HG03378 (cell line): ENCODE results near the gene SH3RF1.
"Not testable (repeated sequence)": the region's sequence is repeated elsewhere in the genome, so short reads cannot be mapped to it uniquely, and the experiment has no call there.

Source experiments
- ATAC-seq: cut with Tn5 transposase; IDR thresholded peaks from one replicate; pipeline ENCODE4 v1.9.1; 2021; ENCODE audit warnings: mild to moderate bottlenecking, moderate library complexity; ENCODE audit not compliant: unreplicated experiment

The SH3RF1 gene

DNA sequence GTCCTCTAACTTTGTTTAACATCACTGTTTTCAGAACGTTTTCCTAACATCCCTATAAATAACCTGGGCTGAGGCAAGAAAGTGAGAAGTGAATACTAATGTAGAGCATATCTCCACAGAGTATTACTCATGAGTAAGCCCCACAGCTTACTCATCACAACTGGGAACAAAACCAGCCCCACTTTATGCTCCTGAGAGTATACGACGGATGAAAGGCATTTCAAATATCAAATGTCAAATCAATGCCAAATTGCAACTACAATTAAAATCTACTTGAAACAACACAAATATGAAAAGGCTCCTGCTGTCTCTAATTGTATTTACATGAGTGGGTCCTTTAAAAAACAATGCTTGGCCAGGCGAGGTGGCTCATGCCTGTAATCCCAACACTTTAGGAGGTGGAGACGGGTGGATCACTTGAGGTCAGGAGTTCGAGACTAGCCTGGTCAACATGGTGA is 41.2 kb downstream of the SH3RF1 start:
- ATAC-seq = no peak

DNA sequence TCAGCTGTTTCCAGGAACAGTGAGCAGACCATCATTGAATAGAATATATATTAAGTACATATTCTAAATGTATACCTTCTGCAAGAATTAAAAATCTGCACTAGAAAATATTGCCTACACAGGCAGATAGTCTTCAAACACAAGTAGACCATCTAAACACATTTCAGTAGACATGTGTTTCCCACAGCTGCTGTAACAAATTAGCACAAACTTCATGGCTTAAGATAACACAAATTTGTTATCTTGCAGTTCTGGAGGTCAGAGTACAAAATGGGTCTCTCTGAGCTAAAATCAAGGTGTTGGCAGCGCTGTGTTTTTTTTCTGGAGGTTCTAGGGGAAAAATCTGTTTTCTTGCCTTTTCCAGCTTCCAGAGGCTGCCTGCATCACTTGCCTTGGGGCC is 42.7 kb downstream of the SH3RF1 start:
- no peak for ATAC-seq

DNA sequence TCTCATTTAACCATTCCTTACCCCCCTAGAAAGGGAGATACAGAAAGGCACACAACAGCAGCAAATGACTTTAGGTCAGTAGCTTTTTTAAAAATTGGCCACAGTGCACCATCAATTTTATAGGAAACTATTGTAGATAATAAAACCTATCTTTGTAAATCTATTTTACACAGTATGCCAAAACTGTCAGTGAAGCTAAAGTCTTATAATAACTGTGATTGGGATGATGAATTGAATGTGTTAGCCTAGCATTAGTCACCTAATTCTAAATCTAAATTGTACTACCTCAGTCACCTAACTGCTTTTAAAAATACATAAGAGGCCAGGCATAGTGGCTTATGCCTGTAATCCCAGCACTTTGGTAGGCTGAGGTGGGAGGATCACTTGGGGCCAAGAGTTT is 44.2 kb downstream of the SH3RF1 start:
- no peak for ATAC-seq

DNA sequence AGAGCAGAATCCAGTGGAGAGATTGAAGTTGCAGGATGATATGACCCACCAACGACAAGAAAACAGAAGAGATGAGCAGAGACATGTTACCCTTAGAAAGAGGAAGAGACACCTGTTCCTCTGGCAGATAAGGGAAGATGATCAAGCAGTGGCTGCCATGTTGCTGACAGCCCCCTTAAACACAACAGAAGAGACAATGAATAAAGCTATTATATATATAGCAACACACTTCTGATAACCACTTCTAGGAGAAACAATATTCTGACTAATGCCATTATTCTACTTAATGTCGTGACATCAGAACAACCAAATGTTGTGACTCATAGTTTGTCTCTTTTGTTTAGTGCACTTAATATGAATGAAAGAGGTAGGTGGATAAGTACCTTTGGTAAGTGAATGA is 44.9 kb downstream of the SH3RF1 start:
- peak; percentile 34 for ATAC-seq

DNA sequence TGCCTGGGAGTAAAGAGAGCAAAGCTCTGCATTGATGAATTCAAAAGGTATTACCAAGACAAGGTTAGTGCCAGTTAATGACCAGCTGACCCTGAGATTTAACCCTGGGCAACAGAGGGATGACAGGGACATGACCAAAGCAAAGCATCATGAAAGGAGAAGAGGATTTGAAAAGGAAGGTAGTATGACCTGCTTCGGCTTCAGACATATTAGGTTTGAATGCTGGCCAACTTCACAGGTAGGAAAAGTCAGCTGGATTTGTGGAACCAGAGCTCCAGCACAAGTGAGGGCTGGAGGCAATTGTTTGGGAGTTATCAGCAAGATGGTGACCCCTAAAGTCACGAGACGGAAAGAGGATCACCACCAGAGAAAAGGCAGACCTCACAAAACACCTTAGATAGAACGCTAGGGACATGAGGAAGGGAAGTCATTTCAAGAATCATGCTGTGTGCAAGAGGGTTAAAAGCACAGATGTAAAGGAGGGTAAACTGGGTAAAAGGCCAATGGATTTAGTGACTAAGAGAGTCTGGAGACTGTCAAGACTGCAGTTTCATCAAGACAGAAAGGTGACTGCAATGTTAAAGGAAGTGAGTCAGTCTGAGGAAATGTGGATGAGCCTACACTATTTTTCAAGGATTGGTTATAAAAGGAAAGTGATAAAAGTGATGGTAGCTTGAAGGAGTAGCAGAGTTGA is 45.6 kb downstream of the SH3RF1 start:
- peak; percentile 61 for ATAC-seq

DNA sequence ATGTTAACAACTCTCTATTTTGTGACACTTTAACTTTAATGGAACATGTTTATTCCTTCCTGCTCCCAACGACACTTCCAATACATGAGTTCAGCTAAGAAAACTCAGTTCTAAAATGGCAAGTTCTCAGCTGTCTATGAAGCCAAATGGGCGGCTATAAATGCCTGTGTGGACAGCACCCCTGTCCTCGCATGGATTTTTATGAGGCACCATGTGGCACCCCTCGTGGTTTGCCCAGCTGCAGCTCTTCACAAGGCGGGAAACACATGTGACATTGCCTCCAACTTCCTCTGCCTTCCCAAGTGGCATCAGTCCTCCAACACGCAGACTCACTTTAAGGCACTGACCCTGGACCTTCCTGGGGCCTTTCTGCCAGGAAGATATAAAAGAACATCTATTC is 48.0 kb downstream of the SH3RF1 start:
- no peak for ATAC-seq

DNA sequence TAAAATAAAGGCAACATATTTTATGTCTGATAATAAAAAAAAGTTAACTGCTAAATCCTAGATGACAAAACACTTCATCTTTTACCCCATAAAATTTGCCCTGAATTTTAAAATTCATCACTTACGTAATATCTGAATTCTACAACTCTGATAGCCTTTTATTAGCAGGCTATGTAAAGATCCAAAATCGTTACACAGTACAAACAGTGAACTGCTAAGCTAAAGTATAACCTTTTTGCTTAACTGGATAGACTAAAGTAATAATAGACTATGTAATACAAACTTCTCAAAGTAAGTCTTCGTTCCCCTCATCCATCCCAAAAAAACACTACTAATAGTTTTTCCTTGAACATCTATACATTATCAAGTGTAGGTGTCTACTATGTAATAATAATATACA is 49.1 kb downstream of the SH3RF1 start:
- ATAC-seq = no peak

DNA sequence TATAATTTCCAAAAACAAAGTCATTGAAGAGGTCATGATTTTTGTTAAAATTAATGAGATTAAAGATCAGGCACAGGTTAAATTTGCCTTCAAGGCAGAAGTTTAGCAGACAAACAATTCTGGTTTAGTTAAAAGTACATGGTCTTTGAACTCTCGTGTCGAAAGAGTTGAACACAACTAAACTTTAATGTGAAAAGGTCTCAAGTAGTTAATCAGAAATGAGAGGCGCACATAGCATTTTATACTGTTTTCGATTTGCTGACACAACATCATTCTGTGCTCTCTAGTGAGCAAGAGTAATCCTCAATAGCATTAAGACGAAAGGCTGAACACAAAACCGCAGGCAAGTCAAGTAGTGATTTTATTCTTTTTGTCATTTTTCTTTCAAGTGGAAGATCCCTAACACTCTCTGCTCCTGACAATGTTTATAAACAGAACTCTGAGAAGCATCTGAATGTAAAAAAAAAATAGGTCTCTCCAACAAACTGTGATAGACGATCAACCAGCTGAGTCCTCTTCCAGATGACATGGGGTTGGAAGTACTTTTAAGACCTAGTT is 49.8 kb downstream of the SH3RF1 start:
- ATAC-seq = no peak

DNA sequence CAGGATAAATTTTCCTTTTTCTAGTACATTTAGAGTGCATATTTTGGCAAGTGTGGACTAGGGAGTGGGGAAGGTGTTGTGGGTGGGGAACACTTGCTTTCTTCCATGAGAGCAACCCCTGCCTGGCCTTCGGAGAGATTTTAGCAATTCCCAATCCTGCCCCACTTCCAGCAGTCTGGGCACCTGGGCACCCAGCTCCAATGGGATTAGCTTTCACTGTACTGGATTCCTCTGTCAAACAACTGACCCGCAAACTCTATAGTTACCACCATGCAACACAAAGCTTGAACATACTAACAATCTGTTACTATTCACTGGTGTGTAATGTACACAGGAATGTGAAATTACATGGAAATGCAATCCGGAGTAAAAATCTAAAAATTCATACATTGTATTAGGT is 50.3 kb downstream of the SH3RF1 start:
- no peak for ATAC-seq

DNA sequence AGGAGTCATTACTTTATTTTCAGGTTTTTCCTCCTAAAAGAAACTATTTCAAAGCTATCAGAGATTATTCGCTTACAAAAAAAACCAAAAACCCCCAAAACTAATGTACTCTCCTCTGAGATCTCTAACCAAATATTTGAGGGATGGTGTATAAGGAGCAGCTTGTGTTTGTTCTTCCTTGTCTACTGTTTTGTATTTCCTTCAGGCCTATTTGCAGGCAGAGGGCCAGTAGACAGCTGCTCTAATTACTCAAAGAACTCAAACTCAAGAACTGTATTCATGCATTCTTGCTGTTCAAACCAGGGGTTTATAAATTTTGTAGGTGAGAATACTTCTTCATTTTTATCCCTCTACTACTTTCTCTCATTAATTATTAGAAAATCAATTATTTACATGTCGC is 51.3 kb downstream of the SH3RF1 start:
- no peak for ATAC-seq

DNA sequence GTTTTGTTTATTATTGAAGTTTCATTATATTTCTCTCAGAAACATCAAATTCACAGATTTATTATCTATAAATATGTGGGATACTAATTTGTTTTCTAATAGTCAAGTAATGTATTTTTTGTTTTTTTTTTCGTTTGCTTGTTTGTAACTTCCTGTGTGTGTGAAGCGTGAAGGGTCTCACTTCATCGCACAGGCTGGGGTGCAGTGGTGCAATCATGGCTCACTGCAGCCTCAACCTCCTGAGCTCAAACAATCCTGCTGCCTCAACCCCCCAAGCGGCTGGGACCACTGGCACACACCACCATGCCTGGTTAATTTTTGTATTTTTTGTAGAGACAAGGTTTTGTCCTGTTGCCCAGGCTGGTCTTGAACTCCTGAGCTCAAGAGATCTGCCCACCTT is 55.1 kb downstream of the SH3RF1 start:
- peak; percentile 35 for ATAC-seq

DNA sequence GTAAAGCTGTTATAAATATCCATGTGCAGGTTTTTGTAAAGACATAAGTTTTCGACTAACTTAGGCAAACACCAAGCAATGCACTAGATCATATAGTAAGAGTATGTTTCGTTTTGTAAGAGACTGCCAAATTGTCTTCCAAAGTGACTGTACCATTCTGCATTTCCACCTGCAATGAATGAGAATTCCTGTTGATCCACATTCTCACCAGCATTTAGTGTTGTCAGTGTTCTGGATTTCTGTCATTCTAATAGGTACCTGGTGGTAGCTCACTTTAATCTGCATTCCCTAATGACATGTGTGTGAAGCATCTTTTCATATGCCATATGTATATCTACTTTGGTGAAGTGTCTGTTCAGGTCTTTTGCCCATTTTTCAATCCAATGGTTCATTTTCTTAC is 57.8 kb downstream of the SH3RF1 start:
- ATAC-seq = no peak

DNA sequence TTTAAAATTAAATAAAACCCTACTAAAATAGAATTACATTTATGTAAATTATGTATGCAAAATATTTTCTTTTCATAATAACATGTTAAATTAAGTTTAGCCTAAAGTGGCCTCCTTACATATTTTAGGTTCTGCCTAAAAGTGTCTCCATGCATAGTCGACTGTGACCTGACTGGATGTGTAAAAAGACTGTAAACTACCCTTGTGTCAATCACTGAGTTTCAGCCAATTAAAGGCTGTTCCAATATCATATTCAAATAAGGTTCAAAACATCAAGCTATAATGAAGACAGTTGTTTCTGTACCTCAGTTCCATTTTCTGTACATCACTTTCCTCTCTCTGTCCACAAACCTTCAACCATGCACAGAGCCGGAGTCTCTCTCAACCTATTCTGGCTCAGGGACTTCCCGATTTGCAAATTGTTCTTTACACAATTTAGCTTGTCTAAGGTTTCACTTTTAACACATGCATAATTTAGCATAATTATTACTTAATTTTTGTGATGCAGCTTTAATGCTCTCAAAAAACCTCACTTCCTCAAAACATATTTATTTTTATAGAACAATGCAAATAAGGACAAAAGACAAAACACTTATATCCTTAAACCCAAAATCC is 60.1 kb downstream of the SH3RF1 start:
- peak; percentile 91 for ATAC-seq

DNA sequence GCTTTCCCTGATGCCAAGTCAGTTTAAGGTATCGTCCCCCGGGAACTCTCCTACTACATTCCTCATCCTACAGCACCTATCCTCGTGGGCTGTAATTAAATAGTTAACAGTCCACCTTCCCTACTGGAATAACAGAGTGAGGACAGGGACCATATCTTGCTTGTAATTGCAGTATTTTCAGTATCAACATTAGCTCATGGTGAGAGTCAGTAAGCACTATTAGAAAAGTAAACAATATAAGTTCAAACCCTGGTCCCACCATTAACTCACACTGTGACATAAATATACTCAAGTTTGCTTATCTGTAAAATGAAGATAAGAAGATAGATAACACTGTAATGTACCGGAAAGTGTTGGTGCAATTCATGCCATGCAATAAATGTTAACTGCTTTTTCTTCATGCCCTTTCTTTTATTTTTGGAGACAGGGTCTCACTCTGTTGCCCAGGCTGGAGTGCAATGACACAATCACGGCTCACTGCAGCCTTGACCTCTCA is 61.3 kb downstream of the SH3RF1 start:
- no peak for ATAC-seq

DNA sequence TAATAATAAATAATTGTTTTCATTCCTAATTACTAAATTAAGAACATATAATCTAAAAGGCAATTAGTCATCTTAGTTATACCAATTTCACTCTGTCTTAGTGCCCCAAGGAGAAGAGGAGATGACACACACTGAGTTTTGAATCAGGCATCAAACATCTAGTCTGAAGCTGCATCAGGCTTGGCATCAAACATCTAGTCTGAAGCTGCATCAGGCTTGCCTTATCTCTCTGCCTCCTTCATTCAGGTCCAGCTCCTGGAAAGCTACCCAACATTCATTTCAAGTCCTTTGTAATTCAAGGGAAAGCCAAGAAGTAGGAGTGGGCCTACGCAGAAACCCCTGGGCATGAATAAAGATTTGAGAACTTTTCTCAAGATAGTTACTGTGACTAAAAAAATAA is 62.2 kb downstream of the SH3RF1 start:
- ATAC-seq = no peak

DNA sequence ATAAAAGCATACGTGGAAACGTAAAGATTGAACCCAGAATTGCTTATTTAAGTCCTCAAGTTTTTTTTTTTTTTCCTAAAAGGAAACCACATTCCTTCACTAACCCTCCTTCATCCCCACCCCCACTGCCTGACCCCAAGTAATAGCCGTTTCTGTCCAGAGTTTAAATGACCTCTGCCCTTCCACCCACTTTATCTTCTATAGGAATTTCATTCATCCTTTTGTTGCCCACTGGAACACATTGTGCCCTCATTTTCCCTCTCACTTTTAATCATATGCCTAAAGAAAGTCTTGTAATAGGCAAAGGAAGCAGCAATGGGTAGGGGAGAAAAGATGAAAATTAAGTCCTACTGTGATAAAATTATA is 62.7 kb downstream of the SH3RF1 start:
- ATAC-seq = no peak

DNA sequence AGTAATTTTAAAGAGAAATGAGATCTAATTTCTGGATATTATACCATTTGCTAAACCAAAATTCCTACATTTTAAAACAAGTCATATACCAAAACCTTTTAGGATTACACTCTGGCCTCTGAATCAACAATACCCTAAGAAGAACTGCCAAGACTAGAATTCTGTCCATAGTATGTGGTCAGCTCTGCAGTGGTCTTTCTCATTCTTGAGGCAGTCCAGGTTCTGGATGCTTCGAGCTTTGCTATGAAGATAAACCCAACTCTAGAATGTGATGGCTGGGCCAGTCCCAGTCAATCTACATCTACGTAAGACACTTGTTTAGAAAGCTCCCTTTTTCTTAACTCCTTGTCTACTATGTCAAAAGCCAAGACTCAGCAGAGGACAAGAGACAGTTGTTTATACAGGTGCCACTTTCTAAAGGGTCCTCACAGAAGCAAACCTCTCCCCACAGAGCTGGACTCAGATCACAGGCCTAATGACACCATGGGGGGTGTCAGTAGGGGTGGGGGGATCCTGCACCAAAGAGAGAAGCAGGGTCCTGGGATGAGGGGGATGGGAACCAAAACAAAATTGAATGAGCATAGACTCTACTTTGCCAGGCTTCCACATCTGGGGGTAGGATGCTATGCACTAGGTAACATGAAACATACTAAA is 63.2 kb downstream of the SH3RF1 start:
- no peak for ATAC-seq

DNA sequence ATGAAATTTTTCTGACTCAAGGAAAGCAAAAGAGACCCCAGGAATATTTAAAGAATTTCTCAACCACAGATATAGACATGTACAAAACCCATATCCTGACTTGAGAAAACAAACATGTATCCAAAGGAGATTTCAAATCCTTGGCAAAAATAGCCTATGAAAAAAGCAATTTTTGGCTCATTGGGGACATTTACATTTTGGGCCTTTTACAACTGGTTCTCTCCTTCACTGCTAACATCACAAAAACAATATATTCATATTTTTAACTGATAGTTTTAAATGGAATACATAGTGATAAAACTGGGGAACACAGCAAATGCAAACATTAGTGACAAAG is 65.0 kb downstream of the SH3RF1 start:
- ATAC-seq = no peak

DNA sequence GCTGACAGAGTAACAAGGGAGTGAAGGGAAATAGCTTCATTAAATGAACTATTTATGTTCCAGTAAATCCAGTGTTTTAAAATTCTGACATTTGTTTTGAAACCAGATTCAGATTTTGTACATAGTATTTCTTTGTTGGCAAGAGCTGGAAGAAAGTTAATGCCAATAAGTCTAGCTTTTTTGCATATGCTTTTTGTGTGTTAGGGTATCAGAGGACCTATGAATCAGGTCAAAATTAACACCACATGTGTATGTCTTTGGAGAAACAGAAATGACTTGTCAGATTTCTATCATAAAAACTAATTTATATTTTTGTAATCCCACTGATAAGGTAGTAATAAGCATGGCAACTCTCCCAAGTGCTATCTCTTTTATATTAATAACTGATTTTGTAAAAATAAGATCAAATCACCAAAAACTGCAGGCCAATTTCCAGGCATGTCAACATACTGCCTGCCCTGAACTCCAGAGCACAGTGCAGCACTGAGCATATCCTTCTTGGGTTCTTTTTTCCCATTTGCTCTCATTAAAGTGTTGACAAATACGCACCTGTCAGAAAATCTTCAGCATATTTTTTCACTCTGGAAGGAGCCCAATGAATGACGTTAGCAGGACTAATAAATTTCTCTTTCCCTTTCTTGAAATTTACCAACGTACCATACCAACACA is 65.5 kb downstream of the SH3RF1 start:
- no peak for ATAC-seq

DNA sequence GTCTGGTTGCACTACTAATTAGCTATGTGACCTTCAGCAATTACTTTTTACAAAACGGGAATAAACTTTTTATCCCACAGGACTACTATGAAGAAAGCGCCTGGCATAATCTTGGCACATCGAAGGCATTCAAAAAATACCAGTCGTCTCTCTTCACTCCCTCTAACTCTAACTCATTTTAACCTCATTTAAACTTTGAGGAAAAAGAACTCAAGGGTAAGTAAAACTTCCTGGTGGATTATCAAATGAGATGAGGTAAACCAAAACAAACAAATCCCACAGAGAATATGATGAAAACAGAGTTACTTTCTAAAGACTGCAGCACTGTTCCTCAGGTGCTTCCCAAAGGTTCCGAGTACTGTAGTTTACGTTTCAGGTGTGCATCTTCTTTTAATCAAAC is 66.9 kb downstream of the SH3RF1 start:
- no peak for ATAC-seq

DNA sequence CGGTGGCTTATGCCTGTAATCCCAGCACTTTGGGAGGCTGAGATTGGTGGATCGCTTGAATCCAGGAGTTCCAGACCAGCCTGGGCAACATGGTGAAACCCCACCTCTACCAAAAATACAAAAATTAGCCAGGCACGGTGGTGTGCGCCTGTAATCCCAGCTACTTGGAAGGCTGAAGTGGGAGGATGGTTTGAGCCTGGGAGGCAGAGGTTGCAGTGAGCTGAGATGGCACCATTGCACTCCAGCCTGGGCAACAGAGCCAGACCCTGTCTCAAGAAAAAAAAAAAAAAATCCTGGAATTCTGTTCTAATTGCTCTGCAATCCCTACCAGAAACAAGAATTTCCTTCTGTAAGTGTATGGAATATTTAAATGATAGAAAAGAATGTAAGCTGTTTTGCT is 67.5 kb downstream of the SH3RF1 start:
- ATAC-seq = not testable (repeated sequence)

DNA sequence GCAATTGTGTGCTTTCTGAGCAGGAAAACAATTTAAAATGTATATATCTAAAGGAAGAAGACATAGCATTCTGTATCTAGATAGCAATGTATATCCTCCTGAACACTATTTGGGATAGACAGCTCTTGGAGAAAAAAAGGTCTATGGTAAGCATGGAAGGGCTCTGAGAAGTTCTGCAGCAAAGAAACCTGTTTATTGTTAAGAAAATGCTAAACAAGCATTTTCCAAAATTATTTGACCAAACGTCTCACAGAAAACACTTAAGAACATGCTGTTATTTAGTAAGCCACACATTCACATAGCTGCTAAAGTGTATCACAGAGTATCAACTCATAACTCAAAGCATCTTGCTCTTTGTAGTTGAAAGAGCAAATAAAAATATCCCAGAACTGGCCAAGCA is 67.9 kb downstream of the SH3RF1 start:
- ATAC-seq = no peak
